ENCODE results near the gene ALLC.

GRCh38 chr2:3635171-3635974, 22.6 kb upstream of the ALLC start:
- TF ChIP-seq POLR2AphosphoS5 (IDR thresholded peaks at IDR 0.05) (no peak), CTCF (IDR thresholded peaks at IDR 0.05) (no peak), POLR2A (IDR thresholded peaks at IDR 0.05) (no peak)

Measured in prostate gland (tissue), 2 donors.